ENCODE measurements around the gene CA10.
A peak's percentile ranks its signal among the peaks of the same experiment; 100 is the strongest.

Gene CA10

DNA sequence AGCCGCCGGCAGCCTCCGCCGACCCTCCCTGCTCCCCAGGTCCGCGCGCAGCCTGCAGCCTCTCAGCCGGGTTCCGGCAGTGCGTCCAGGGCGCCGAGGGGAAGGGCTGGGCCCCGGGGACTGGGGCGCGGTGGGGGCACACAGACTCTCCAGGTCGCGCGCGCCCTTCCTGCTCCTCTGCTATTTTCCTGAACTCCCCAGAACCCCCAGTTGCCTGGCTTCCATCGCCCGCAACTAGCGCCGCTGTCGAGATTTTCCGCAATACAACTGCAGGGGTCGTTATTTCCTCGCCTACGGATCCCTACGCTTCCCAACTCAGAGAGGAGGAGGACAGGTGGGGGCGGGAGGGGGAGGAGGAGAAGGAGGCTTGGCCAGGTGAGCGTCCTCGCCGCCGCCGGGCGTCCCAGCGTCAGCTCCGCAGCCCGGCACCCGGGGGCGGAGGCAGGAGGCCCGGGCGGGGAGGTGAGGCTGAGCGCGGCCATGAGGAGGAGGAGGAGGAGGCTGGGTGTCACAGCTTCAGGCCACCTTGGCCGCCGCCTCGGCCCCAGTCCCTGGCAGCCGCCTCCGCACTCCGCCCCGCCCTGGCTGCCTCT lies at the start of gene CA10:
Gene CA10 (minus strand): TSS at position 265 of the 593 bp plus-strand sequence.
- Histone ChIP-seq H3K4me1 (ENCODE audit: control insufficient read depth, insufficient read depth, low read length) (no peaks in the 10 kb centered on the region), H3K9ac (ENCODE audit: low read length) (no peak within 1 kb of the TSS), H3K27me3 (replicated peaks; ENCODE audit: control insufficient read depth, insufficient read depth, low read length) (peaks cover 31% of the 10 kb centered on the region), H3K36me3 (ENCODE audit: control insufficient read depth, insufficient read depth, low read length, severe bottlenecking) (no peaks in the 10 kb centered on the region), H3K4me3 (ENCODE audit: low read length) (no peak within 1 kb of the TSS), H3K9me3 (ENCODE audit: control insufficient read depth, low read length) (no peaks in the 10 kb centered on the region)
- DNase-seq (ENCODE audit: low read depth) = no peak

DNA sequence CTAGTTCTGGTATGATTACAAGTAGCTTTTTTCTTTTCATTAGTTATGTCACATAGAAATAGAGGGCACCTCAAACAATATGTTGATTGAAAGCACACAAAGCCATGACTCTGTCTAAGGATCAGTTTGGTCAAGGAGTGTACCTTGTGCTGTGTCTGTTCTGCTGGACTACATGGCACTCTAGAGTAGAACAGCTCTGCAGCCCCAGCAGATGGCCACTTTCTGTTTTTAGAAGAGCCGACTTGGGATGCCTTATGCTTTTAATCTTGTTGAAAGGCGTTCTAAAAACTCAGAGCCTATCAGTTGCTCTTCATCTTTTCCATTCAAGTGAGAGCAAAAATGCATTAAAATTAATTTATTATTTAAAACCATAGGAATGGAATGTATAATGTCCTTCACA lies 49.3 kb upstream of the CA10 start:
- no peak for DNase-seq (ENCODE audit: low read depth)
- no peak overlapping the region for H3K9ac ChIP-seq (ENCODE audit: low read length)
- H3K9me3 ChIP-seq (ENCODE audit: control insufficient read depth, low read length) = no peaks in the 10 kb centered on the region
- H3K36me3 ChIP-seq (ENCODE audit: control insufficient read depth, insufficient read depth, low read length, severe bottlenecking) = no peaks in the 10 kb centered on the region
- no peak overlapping the region for H3K4me3 ChIP-seq (ENCODE audit: low read length)
- H3K27me3 ChIP-seq (replicated peaks; ENCODE audit: control insufficient read depth, insufficient read depth, low read length) = no peaks in the 10 kb centered on the region
- peaks cover 7% of the 10 kb centered on the region for H3K4me1 ChIP-seq (ENCODE audit: control insufficient read depth, insufficient read depth, low read length)

- DNase-seq (ENCODE audit: low read depth) = no peak
- Histone ChIP-seq H3K9me3 (ENCODE audit: control insufficient read depth, low read length) (no peaks in the 10 kb centered on the region), H3K27me3 (replicated peaks; ENCODE audit: control insufficient read depth, insufficient read depth, low read length) (no peaks in the 10 kb centered on the region), H3K9ac (ENCODE audit: low read length) (no peak overlapping the region), H3K4me3 (ENCODE audit: low read length) (no peak overlapping the region), H3K4me1 (ENCODE audit: control insufficient read depth, insufficient read depth, low read length) (no peaks in the 10 kb centered on the region), H3K36me3 (ENCODE audit: control insufficient read depth, insufficient read depth, low read length, severe bottlenecking) (no peaks in the 10 kb centered on the region)
These were observed 44.1 kb upstream of the CA10 start for GRCh38 chr17:52202520-52203080.

- Histone ChIP-seq H3K27me3 (replicated peaks; ENCODE audit: control insufficient read depth, insufficient read depth, low read length) (no peaks in the 10 kb centered on the region), H3K4me1 (ENCODE audit: control insufficient read depth, insufficient read depth, low read length) (no peaks in the 10 kb centered on the region), H3K9me3 (ENCODE audit: control insufficient read depth, low read length) (no peaks in the 10 kb centered on the region), H3K4me3 (ENCODE audit: low read length) (no peak overlapping the region), H3K36me3 (ENCODE audit: control insufficient read depth, insufficient read depth, low read length, severe bottlenecking) (no peaks in the 10 kb centered on the region), H3K9ac (ENCODE audit: low read length) (no peak overlapping the region)
- DNase-seq (ENCODE audit: low read depth) = no peak
These were observed 43.4 kb upstream of the CA10 start for GRCh38 chr17:52201767-52202519.

DNA sequence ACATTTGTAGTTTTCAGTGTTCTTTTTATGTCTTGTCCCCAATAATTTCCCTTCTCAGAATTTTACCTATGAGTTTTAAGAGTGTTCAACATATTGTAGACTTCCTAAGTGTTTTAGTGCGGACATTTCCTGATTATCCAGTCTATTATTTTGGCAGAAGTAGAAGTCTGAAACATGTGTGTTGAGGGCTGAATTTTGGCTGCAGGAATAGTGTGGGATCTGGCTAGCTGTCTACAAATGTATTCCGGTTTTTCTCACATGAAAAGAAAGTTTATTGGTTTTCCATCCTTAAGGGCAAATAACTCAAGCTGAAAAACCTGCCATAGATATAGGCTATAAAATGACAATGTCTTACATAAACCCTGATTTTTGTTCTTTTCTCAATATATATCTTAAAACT lies 33.0 kb upstream of the CA10 start:
- H3K9ac ChIP-seq (ENCODE audit: low read length) = no peak overlapping the region
- no peaks in the 10 kb centered on the region for H3K9me3 ChIP-seq (ENCODE audit: control insufficient read depth, low read length)
- no peaks in the 10 kb centered on the region for H3K4me1 ChIP-seq (ENCODE audit: control insufficient read depth, insufficient read depth, low read length)
- H3K27me3 ChIP-seq (replicated peaks; ENCODE audit: control insufficient read depth, insufficient read depth, low read length) = no peaks in the 10 kb centered on the region
- DNase-seq (ENCODE audit: low read depth) = no peak
- no peaks in the 10 kb centered on the region for H3K36me3 ChIP-seq (ENCODE audit: control insufficient read depth, insufficient read depth, low read length, severe bottlenecking)
- H3K4me3 ChIP-seq (ENCODE audit: low read length) = no peak overlapping the region

DNA sequence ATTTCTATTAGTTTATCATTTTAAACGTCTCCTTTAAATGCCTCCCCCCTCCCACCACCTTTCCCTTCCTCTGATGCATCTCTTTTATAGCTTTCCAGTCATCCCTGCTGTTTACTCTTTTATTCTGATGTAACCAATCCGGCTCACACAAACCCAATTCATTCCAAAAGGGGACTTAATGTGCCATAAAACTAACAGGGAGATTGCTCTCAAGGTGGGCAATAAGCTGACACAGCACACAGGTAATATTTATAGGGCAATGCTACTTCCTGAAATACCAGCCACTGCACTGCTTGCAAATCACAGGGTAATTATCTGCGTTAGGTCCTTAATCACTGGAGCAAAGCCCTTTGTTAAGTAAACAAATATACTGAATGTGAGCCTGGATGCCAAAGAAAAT lies 23.3 kb upstream of the CA10 start:
- no peak overlapping the region for H3K9ac ChIP-seq (ENCODE audit: low read length)
- no peaks in the 10 kb centered on the region for H3K4me1 ChIP-seq (ENCODE audit: control insufficient read depth, insufficient read depth, low read length)
- H3K27me3 ChIP-seq (replicated peaks; ENCODE audit: control insufficient read depth, insufficient read depth, low read length) = no peaks in the 10 kb centered on the region
- H3K36me3 ChIP-seq (ENCODE audit: control insufficient read depth, insufficient read depth, low read length, severe bottlenecking) = no peaks in the 10 kb centered on the region
- no peak overlapping the region for H3K4me3 ChIP-seq (ENCODE audit: low read length)
- H3K9me3 ChIP-seq (ENCODE audit: control insufficient read depth, low read length) = no peaks in the 10 kb centered on the region
- DNase-seq (ENCODE audit: low read depth) = no peak

DNA sequence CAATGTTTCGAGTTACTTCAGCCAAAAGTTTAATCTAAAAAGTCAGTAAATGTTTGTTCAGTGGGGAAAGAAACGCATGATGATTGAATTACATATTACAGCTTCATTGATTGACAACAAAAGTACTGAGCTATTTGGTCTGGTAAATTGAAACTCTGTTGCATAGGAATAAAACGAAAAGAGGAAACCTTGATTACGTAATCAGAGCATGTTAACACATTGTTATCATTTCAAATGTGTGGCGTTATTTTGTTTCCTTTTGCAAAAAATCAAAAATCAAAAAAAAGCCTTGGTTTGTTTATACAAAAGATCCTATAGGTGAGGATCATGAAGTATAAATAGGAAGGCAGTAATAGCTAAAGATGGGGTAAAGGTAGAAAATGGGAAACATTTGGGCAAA lies 19.5 kb upstream of the CA10 start:
- DNase-seq (ENCODE audit: low read depth) = no peak

DNA sequence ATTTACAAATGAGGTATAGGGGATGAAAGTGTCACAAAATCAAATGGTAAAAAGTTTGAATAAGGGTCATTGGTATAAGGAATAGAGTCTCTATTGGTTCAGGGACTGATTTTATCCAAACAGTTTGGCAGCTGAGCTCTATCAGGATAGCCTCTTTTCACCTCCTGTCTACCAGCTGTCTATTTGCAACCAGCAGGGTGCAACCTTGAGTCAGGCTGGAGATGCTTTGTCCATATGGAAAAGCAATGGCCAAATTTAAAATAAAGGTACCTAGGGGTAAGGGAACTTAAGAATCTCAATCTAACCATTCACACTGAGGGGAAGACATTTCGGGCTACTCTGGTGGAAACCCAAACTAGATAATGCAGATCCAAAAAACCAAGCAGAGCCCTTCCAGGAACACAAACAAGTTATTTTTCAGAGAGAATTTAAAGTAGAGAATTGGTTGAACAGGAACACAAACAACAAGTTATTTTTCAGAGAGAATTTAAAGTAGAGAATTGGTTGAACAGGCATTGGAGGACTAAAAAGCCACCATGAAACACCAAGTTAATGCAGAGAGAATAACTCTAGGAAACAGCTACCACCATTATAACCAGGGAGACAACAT lies 12.6 kb upstream of the CA10 start:
- no peaks in the 10 kb centered on the region for H3K36me3 ChIP-seq (ENCODE audit: control insufficient read depth, insufficient read depth, low read length, severe bottlenecking)
- no peaks in the 10 kb centered on the region for H3K9me3 ChIP-seq (ENCODE audit: control insufficient read depth, low read length)
- DNase-seq (ENCODE audit: low read depth) = peak; percentile 3
- H3K27me3 ChIP-seq (replicated peaks; ENCODE audit: control insufficient read depth, insufficient read depth, low read length) = no peaks in the 10 kb centered on the region
- no peaks in the 10 kb centered on the region for H3K4me1 ChIP-seq (ENCODE audit: control insufficient read depth, insufficient read depth, low read length)
- no peak overlapping the region for H3K9ac ChIP-seq (ENCODE audit: low read length)
- H3K4me3 ChIP-seq (ENCODE audit: low read length) = no peak overlapping the region

More for the DNA sequence above, 19.5 kb upstream of the CA10 start:
- Histone ChIP-seq H3K4me1 (ENCODE audit: control insufficient read depth, insufficient read depth, low read length) (no peaks in the 10 kb centered on the region), H3K27me3 (replicated peaks; ENCODE audit: control insufficient read depth, insufficient read depth, low read length) (no peaks in the 10 kb centered on the region), H3K4me3 (ENCODE audit: low read length) (no peak overlapping the region), H3K36me3 (ENCODE audit: control insufficient read depth, insufficient read depth, low read length, severe bottlenecking) (no peaks in the 10 kb centered on the region), H3K9me3 (ENCODE audit: control insufficient read depth, low read length) (no peaks in the 10 kb centered on the region), H3K9ac (ENCODE audit: low read length) (no peak overlapping the region)

DNA sequence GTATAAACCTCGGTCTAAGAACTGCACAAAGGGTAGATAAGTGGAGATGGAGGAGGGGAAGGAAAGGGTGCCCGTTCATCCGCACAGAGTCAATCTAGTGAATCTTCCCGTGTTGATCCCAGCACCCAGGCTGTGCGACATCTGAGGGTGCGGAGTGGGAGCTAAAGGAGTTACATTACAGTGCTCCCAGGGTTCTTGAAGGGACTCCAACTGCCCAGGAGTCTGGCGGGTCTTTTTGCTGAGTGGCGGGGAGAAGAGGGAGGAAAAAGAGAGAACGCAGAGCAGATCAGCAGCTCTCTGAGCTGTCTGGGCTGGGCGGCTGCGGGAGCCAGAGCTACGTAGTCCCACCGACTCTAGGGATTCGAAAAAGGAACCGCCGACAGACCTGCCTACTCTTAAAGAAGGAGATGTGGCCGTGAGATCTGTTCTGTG lies 1.6 kb upstream of the CA10 start:
- DNase-seq (ENCODE audit: low read depth) = no peak
- H3K4me3 ChIP-seq (ENCODE audit: low read length) = no peak overlapping the region
- H3K27me3 ChIP-seq (replicated peaks; ENCODE audit: control insufficient read depth, insufficient read depth, low read length) = peaks cover 31% of the 10 kb centered on the region
- no peaks in the 10 kb centered on the region for H3K9me3 ChIP-seq (ENCODE audit: control insufficient read depth, low read length)
- no peaks in the 10 kb centered on the region for H3K4me1 ChIP-seq (ENCODE audit: control insufficient read depth, insufficient read depth, low read length)
- no peak overlapping the region for H3K9ac ChIP-seq (ENCODE audit: low read length)
- no peaks in the 10 kb centered on the region for H3K36me3 ChIP-seq (ENCODE audit: control insufficient read depth, insufficient read depth, low read length, severe bottlenecking)

DNA sequence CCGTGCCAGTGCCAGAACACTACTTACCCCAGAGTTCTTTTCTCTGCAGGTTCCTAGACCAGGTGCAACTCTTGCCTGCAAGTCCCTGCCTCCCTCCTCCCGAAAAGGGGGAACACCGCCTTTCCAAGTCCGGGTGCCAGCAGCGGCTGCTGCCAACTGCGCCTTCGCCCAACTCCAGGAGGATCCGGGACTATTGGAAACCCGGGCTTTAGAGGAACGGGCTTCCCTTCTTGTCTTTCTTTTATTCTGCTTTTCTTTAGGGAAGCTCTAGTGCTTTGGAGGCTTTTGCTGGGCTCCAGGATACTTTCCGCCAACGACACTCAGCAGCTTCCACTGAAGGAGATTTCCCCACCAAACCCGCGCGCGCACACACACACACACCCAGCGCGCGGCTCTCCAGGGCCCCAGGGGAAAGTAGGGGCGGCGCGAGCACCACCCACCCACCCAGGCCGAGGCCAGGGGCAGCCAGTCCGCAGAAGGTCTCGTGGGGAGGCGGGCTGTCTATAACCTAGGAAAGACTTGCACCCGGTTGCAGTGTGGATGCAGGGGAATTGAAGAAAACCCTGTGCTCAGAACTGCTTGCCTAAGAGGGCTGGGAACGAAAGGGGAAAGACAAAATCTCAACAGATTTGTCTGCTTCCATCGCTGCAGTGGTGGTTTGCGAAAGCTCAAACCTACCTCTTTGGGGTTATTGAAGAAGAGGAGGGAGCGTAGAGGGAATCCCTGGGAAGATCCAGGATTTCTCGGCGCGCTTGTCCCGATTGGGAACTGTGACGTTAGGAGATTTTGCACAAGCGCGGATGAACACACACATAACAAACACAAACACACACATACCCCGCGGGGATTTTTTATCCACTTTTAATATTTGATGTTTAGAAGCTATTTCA lies 977 bp upstream of the CA10 start:
- no peaks in the 10 kb centered on the region for H3K9me3 ChIP-seq (ENCODE audit: control insufficient read depth, low read length)
- peaks cover 31% of the 10 kb centered on the region for H3K27me3 ChIP-seq (replicated peaks; ENCODE audit: control insufficient read depth, insufficient read depth, low read length)
- no peak for DNase-seq (ENCODE audit: low read depth)
- H3K4me1 ChIP-seq (ENCODE audit: control insufficient read depth, insufficient read depth, low read length) = no peaks in the 10 kb centered on the region
- no peaks in the 10 kb centered on the region for H3K36me3 ChIP-seq (ENCODE audit: control insufficient read depth, insufficient read depth, low read length, severe bottlenecking)
- no peak overlapping the region for H3K9ac ChIP-seq (ENCODE audit: low read length)
- no peak overlapping the region for H3K4me3 ChIP-seq (ENCODE audit: low read length)
